ENCODE measurements around the gene PER1. TPM values are rescaled to one million over a fixed set of nuclear protein-coding genes. Genes with fewer than 3 reads are reported as not detected.

PER1 gene, protein sequence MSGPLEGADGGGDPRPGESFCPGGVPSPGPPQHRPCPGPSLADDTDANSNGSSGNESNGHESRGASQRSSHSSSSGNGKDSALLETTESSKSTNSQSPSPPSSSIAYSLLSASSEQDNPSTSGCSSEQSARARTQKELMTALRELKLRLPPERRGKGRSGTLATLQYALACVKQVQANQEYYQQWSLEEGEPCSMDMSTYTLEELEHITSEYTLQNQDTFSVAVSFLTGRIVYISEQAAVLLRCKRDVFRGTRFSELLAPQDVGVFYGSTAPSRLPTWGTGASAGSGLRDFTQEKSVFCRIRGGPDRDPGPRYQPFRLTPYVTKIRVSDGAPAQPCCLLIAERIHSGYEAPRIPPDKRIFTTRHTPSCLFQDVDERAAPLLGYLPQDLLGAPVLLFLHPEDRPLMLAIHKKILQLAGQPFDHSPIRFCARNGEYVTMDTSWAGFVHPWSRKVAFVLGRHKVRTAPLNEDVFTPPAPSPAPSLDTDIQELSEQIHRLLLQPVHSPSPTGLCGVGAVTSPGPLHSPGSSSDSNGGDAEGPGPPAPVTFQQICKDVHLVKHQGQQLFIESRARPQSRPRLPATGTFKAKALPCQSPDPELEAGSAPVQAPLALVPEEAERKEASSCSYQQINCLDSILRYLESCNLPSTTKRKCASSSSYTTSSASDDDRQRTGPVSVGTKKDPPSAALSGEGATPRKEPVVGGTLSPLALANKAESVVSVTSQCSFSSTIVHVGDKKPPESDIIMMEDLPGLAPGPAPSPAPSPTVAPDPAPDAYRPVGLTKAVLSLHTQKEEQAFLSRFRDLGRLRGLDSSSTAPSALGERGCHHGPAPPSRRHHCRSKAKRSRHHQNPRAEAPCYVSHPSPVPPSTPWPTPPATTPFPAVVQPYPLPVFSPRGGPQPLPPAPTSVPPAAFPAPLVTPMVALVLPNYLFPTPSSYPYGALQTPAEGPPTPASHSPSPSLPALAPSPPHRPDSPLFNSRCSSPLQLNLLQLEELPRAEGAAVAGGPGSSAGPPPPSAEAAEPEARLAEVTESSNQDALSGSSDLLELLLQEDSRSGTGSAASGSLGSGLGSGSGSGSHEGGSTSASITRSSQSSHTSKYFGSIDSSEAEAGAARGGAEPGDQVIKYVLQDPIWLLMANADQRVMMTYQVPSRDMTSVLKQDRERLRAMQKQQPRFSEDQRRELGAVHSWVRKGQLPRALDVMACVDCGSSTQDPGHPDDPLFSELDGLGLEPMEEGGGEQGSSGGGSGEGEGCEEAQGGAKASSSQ (N-terminal part only)
- 126 TPM for total RNA-seq
- long read RNA-seq, transcript PER1-219 (3 exons, 461 nt), result major isoform, 6 of 107 reads
- long read RNA-seq, partial matches to known transcripts, result 73 of 107 reads
- long read RNA-seq, other reads (novel, unspliced or antisense), result 26 of 107 reads

DNA sequence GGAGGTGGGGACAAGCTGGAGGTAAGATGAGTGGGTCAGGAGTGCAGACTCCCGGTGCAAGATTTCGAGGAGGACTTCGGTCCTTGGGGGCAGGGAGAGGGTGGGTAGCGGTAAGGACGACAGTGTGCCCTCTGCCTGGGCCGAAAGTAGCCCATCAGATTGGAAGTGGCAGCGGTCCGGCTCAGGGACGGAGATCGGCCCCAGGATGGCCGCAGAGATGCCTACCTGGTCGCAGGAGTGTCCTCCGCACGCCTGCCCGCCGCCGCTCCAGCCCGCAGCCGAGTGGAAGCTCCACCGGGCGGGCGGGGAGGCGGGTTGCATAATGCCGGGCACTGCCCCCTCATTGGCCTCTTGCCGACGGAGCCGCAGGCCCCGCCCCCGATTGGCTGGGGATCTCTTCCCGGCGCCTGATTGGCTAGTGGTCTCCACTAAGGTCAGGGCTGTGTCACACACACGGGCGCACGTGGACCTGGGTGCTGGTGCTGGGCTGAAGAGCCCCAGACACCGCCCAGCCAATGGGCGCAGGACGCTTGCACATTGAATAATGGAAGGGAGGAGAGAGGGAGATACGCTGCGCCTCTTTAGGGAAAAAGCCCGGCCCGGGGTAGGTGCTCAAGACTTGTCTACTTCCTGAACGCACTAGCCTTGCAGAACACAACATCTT is at the start of gene PER1:
TSS of gene PER1 (minus strand) at position 293 of the 664 bp plus-strand sequence. CDS start 1,698 bp downstream, outside the sequence.
- ATAC-seq, result peak; percentile 58
- DNase-seq, result peak; percentile 99
- intact Hi-C loops (cut with micrococcal nuclease), result no loop called here

DNA sequence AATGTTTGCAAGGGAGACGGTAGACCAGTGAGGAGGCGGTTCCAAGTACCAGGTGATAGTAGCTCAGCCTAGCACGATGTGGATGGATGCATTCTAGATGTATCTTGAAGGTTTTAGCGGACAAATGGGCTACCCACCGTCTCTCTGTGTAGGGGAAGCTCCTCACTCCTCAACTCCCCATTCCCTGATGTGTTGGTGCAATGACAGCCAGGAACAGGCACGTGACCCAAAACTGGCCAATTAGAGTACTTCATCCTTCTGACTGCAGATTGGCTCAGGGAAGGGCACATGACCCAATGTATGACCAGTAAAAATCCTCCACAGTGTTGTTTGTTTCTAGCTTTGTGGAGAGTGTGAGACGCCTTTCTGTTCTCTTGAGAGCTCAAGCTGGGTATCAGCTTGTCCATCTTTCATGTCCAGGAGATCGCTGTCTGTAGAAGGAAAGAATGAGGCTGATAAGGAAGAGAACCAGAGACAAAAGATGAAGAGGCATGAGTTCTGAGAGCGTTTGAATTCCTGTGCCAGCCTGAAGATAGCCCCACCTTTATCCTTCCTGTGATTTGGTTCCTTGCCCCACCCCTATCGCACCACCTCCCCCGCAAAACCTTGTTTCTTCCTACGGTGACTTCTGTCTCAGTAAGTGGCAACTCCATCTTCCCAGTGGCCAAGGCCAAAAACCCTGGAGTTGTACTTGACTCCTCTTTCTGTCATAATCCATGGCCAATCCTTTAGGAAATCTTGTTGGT is 40.0 kb upstream of the PER1 start:
- peak; percentile 54 for ATAC-seq
- DNase-seq, result peak; percentile 76
- intact Hi-C loops (cut with micrococcal nuclease), result no loop called here

DNA sequence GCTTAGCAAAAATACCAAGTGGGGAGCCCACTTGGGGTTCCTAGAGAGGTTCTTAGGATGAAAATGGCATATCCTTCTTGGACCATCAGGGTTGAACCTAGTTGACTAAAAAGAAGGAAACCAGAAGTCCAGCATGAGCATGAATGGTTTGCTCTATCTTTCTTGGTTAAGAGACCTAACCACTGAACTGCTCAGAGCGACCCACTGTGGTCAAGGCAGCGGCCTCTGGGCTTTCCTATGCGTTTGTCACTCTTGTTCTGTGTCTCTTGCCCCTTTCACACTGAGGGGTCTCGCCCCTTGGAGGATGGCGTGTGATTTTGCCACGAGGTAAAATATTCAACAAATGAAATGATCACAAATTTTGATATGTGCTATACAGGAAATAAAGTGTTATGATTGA is 38.3 kb upstream of the PER1 start:
- intact Hi-C loops (cut with micrococcal nuclease), result no loop called here
- DNase-seq, result no peak
- no peak for ATAC-seq

DNA sequence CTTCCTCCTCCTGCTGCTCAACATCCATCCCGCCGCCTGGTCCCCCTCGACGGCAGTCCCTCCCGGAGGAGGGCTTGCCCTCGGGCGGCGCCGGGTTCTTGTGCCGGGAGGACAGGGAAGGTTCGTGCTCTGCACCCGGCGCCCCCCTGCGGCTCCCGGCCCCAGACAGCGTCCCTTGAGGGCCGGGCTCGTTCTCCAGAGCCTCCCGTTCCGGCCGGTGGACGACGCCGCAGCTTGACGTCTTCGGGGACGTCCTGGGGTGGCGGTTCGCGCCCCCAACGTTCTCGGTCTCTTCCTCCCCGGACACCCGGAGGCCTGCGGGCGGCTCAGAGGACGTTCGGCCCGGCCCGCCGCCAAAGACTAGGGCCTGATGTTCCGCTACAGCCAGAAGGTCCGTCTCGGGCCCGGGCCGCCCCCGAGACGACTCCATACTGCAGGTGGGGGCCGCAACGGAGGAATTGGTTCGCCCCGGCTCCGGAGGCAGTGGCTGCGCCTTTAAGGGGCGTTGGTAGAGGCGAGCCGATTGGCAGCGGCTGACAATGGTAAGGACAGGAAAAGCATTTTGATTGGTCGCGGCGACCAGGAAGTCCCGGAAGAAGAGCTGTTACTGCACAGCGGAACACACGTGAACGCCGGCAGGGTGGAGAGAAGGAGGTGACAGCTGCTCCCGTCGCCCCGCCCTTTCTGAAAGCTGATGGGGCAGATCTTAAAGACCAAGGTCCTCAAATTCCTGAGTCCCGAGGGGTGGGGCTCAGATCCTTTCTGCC is 37.7 kb upstream of the PER1 start, which contains the start of gene BORCS6:
TSS of gene BORCS6 (minus strand) at position 470 of the 767 bp plus-strand sequence. CDS start at position 430, 40 bp downstream.
- peak; percentile 97 for DNase-seq
- intact Hi-C loops (cut with micrococcal nuclease), result no loop called here
- peak; percentile 71 for ATAC-seq

- DNase-seq (peak; percentile 57), ATAC-seq (no peak)
- intact Hi-C loops (cut with micrococcal nuclease), result no loop called here
Measured at GRCh38 chr17:8189041-8189710, 37.0 kb upstream of the PER1 start.

DNA sequence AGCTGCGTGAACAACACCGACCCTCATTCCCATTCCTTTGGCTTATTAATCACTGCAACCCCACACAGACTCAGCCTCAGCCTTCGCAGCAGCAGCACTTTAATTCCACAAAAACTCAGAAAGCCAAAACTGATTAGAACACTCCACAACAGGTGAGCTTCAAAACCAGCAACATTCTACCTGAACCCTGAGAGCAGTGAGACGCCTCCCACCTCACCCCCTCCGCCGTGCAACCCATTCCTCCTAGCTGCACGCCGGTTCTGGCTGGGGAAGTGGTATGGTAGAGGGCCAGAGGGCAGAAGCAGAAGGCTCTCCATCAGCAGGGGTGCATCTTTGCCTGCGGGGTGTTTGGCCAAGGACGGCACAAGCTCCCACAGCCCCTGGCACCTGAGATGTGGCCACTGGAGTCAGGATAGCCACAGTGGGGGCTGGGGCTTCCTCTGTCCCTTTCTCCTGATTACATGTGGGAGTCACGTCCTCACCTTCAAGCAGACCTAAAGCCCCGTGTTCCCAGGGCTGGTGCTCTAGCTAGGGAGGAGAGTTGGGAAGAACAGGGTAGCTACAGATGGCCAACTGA is 36.1 kb upstream of the PER1 start:
- intact Hi-C loops (cut with micrococcal nuclease), result no loop called here
- ATAC-seq (no peak), DNase-seq (no peak)

DNA sequence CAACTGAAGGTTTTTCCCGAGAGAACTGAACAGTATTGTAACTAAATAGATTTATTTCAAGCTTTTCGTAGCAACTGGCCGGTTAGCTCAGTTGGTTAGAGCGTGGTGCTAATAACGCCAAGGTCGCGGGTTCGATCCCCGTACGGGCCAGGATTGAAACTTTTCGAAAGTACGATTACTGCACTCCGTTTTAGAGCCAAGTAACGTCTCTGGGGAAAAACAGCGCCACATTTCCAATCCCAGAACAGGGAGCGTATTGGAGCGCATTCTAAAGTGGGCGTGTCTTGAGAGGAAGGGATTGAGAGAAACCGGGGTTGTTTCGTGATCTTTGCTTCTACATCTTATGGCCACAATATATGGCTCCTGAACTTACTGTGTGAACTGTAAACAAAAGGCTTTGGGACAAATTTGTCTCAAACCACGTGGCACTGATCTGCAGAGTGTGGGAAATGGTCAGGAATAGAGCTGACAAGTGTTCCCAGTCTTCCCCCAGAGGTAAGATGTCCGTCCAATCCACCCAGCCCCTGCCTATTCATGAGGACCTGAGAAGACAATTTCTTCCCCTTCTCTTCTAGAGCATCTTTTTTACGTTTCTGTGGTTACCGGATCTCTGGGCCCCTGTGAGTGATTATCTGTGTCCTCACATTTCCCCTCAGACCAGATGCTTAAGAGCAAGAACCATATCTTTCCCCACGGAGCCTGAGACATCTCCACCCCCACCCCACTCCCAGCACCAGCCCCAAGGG is 35.5 kb upstream of the PER1 start:
- DNase-seq, result peak; percentile 91
- peak; percentile 46 for ATAC-seq
- intact Hi-C loops (cut with micrococcal nuclease), result no loop called here

DNA sequence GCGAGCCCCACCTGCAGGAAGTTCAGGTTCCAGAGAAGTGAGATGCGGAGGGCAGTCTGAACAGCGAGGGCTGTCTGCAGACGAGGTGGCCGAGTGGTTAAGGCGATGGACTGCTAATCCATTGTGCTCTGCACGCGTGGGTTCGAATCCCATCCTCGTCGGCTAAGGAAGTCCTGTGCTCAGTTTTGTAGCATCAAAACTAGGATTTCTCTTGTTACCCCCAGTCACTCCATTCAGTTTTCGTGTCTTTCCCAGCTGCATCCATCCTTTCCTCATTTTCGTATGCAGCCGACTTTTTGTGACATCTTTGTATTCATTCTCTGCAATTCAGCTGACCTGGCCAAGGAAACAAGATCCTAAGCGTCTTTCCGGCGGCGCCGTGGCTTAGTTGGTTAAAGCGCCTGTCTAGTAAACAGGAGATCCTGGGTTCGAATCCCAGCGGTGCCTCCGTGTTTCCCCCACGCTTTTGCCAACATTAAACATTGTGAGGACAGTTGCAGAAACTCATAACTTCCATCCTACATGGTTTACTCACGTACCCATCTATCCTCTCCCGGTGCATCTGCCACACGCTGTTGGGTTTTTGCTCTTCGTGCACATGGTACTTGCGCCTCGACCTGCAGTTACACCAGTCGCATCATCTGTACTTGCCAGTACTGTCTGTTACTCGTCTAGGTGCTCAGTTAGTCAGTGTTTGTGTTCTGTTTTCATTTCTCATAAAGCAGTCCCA is 34.7 kb upstream of the PER1 start:
- ATAC-seq, result peak; percentile 74
- DNase-seq, result peak; percentile 92
- intact Hi-C loops (cut with micrococcal nuclease), result no loop called here

- intact Hi-C loops (cut with micrococcal nuclease), result no loop called here
- DNase-seq, result no peak
- no peak for ATAC-seq
Measured at GRCh38 chr17:8186446-8186786, 34.2 kb upstream of the PER1 start.

- peak; percentile 56 for ATAC-seq
- intact Hi-C loops (cut with micrococcal nuclease), result no loop called here
- DNase-seq, result peak; percentile 91
Measured at GRCh38 chr17:8185582-8186445, 33.6 kb upstream of the PER1 start.

DNA sequence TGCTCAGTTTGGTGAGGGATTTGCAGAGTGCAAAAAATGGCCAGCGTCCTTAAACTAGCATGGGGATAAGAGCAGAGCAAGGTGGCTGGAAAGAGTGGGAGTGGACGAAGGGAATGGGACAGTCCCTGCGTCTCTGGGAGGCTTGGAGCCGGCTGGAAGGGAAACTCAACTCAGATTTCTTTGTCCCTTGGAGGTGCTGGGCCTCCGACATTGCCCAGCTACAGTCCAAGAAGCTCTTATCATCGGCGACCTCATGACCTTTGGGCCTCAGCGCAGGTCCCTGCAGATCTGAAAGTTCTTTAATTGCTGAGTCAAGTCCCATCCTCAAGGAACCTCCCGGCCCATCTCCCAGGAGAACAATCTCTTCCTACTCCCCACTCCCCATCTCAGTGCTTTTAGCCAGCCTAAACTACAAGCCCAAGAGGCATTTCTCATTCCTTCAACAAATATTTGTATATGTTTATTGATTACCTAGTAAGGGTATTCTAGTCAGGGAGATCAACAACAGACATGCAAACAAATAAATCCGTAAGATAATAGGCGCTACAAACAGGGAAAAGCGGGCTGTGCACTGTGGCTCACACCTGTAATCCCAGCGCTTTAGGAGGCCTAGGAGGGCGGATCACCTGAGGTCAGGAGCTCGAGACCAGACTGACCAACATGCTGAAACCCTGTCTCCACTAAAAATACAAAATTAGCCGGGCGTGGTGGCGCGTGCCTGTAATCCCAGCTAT is 25.0 kb upstream of the PER1 start:
- ATAC-seq (no peak), DNase-seq (no peak)
- intact Hi-C loops (cut with micrococcal nuclease), result no loop called here

DNA sequence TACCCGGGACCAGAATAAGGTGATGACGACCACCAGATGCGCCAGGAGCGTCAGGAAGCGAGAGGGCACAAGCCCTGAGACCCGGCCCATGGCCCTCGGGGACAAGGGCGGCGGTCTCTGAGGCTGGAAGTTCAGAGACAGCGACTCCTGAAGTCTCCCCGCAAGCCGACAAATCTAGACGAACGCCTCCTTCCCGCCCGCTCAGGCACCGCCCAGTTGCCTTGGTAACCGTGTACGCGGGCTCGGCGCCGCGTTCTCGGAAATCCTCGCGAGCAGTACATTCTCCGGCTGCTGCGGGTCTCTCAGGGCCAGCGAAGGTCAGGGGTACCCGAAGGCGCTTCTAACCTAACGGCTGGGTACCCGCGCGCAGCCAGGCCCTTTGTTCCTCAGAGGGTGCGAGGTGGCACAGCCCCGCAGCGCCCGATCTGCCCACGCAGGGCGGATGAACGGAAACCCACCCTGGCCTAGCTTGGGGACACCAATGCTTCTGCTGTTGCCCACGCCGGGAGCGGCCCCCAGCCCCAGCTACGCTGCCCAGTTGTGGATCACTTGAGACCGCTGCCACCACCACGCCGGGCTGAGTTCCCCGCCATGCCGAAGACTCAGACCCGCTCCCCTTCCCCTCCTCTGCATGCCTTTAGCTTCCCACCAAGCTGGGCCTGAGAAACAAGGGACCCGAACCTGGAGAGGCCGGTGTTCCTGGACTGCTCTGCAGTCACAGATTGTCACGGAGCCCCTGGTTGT is 24.2 kb upstream of the PER1 start, which contains the start of gene TMEM107:
TSS of gene TMEM107 (minus strand) at position 184 of the 744 bp plus-strand sequence. CDS start at position 90, 94 bp downstream.
- peak; percentile 75 for ATAC-seq
- peak; percentile 93 for DNase-seq
- intact Hi-C loops (cut with micrococcal nuclease), result no loop called here

DNA sequence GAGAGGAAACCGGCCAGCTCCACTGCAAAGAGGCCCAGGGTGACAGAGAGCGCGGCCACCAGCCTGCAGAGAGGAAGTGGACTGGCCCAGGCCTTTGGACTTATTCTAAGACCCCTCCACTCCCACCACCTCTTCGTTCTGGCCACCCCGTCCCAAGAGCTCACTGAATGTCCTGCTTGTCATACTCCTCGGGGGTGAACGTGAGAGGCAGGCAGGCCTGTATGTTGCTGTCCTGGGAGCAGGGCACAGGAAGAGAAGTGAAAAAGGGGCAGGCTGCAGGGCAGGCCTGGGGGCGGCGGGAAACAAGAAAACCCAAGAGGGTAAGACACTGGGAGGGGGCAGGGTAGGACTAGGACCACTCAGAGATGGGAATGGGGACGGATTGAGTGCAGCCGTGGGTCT is 23.6 kb upstream of the PER1 start:
- DNase-seq, result no peak
- peak; percentile 4 for ATAC-seq
- intact Hi-C loops (cut with micrococcal nuclease), result no loop called here
